ENCODE measurements around the gene NMBR.
A peak's percentile ranks its signal among the peaks of the same experiment; 100 is the strongest.
"Not testable (repeated sequence)": the region's sequence is repeated elsewhere in the genome, so short reads cannot be mapped to it uniquely, and the experiment has no call there.

NMBR gene

GRCh38 chr6:142146828-142147662 lies at the start of gene NMBR, which contains the start of gene VTA1:
Gene NMBR, minus strand, starts transcription at chr6:142147122. Its CDS starts 58,464 bp downstream, at chr6:142088658.
Gene VTA1, plus strand, starts transcription at chr6:142147263. Its CDS starts 25 bp downstream, at chr6:142147288.
- DNase-seq = peak; percentile 99

- no peak for DNase-seq
Observed at GRCh38 chr6:142195862-142196541, 49.1 kb upstream of the NMBR start.

- DNase-seq = no peak
Observed at GRCh38 chr6:142193621-142194020, 46.7 kb upstream of the NMBR start.

GRCh38 chr6:142192343-142192742 lies 45.4 kb upstream of the NMBR start:
- DNase-seq = no peak

GRCh38 chr6:142189057-142189456 lies 42.1 kb upstream of the NMBR start:
- no peak for DNase-seq

GRCh38 chr6:142188341-142188740 lies 41.4 kb upstream of the NMBR start:
- not testable (repeated sequence) for DNase-seq

- DNase-seq = no peak
Observed at GRCh38 chr6:142187209-142187608, 40.3 kb upstream of the NMBR start.

GRCh38 chr6:142185641-142186040 lies 38.7 kb upstream of the NMBR start:
- DNase-seq = no peak

GRCh38 chr6:142184307-142184706 lies 37.4 kb upstream of the NMBR start:
- DNase-seq = no peak

GRCh38 chr6:142183351-142183750 lies 36.4 kb upstream of the NMBR start:
- peak; percentile 5 for DNase-seq

- no peak for DNase-seq
Observed at GRCh38 chr6:142182004-142182403, 35.1 kb upstream of the NMBR start.

GRCh38 chr6:142178129-142178528 lies 31.2 kb upstream of the NMBR start:
- DNase-seq = no peak

- no peak for DNase-seq
Observed at GRCh38 chr6:142174703-142175102, 27.8 kb upstream of the NMBR start.

GRCh38 chr6:142173980-142174379 lies 27.1 kb upstream of the NMBR start:
- no peak for DNase-seq

GRCh38 chr6:142172758-142173157 lies 25.8 kb upstream of the NMBR start:
- no peak for DNase-seq

- no peak for DNase-seq
Observed at GRCh38 chr6:142171351-142171750, 24.4 kb upstream of the NMBR start.

- no peak for DNase-seq
Observed at GRCh38 chr6:142167486-142167885, 20.6 kb upstream of the NMBR start.

GRCh38 chr6:142167071-142167470 lies 20.1 kb upstream of the NMBR start:
- DNase-seq = no peak

GRCh38 chr6:142165227-142165626 lies 18.3 kb upstream of the NMBR start:
- no peak for DNase-seq

GRCh38 chr6:142162780-142163179 lies 15.9 kb upstream of the NMBR start:
- no peak for DNase-seq

- DNase-seq = not testable (repeated sequence)
Observed at GRCh38 chr6:142156758-142157068, 9.8 kb upstream of the NMBR start.

- DNase-seq = peak; percentile 51
Observed at GRCh38 chr6:142155895-142156757, 9.2 kb upstream of the NMBR start.

GRCh38 chr6:142155091-142155490 lies 8.2 kb upstream of the NMBR start:
- DNase-seq = no peak
